GM23338 (cell line): ENCODE results near the gene RPL39L.

Experiments used
- JUNB ChIP-seq: IDR thresholded peaks from one replicate; pipeline ENCODE4 v1.6.1; 2016; ENCODE audit warnings: antibody characterized with exemption; ENCODE audit not compliant: unreplicated experiment
- ZNF462 ChIP-seq: fragments of 250-450 bp; sonication (Bioruptor Pico); IDR thresholded peaks from 2 replicates; pipeline ENCODE4 v1.5.0; 2020; ENCODE audit warnings: mild to moderate bottlenecking, moderate library complexity

- TF ChIP-seq ZNF462 (CRISPR knock-in tag) (no peak), JUNB (no peak)
These were observed 55.2 kb downstream of the RPL39L start for GRCh38 chr3:187084126-187084525.
